Activated CD4-positive, alpha-beta T cell treated with anti-CD3 and anti-CD28 coated beads, Interleukin-2, amount 10 ng/mL, durations not matched to agents 7 days and 5 days (primary cell): Measurements from ENCODE around the gene PLXDC1. TPM values are rescaled to one million over a fixed set of nuclear protein-coding genes. Genes with fewer than 3 reads are reported as not detected.

Source experiments
- CTCF ChIA-PET: fragments of 350-600 bp; sonication (Branson Sonifier 250); formaldehyde crosslinking; loops from one replicate; lab custom pipeline; 2021; ENCODE audit warnings: antibody characterized with exemption; lab: Charles Lee
- POLR2A ChIA-PET: fragments of 350-600 bp; sonication (Branson Sonifier 250); formaldehyde crosslinking; loops from one replicate; lab custom pipeline; 2021; ENCODE audit warnings: antibody characterized with exemption; lab: Charles Lee
- DNase-seq: peaks from one replicate; pipeline ENCODE4 v3.0.0-alpha.2; 2020
- H3K27ac Mint-ChIP-seq: one replicate; pipeline ENCODE4 v1.8.0; 2021; ENCODE audit warnings: mild to moderate bottlenecking, moderate library complexity, mixed read lengths
- H3K27me3 Mint-ChIP-seq: one replicate; pipeline ENCODE4 v1.8.0; 2021; ENCODE audit warnings: mixed read lengths
- H3K36me3 Mint-ChIP-seq: one replicate; pipeline ENCODE4 v1.8.0; 2021; ENCODE audit warnings: low read depth, mixed read lengths
- H3K4me1 Mint-ChIP-seq: one replicate; pipeline ENCODE4 v1.8.0; 2021; ENCODE audit warnings: mixed read lengths
- H3K4me3 Mint-ChIP-seq: one replicate; pipeline ENCODE4 v1.8.0; 2021; ENCODE audit warnings: mild to moderate bottlenecking, moderate library complexity, mixed read lengths
- H3K9me3 Mint-ChIP-seq: one replicate; pipeline ENCODE4 v1.8.0; 2021; ENCODE audit warnings: mixed read lengths
- total RNA-seq, 2 experiments: library from RNA; stranded (reverse); gene quantifications; one replicate each; pipeline ENCODE4 v1.2.3, GENCODE V29; 2021

The PLXDC1 gene
- total RNA-seq: 1 to 10 TPM; 6.0 to 6.3 TPM

DNA sequence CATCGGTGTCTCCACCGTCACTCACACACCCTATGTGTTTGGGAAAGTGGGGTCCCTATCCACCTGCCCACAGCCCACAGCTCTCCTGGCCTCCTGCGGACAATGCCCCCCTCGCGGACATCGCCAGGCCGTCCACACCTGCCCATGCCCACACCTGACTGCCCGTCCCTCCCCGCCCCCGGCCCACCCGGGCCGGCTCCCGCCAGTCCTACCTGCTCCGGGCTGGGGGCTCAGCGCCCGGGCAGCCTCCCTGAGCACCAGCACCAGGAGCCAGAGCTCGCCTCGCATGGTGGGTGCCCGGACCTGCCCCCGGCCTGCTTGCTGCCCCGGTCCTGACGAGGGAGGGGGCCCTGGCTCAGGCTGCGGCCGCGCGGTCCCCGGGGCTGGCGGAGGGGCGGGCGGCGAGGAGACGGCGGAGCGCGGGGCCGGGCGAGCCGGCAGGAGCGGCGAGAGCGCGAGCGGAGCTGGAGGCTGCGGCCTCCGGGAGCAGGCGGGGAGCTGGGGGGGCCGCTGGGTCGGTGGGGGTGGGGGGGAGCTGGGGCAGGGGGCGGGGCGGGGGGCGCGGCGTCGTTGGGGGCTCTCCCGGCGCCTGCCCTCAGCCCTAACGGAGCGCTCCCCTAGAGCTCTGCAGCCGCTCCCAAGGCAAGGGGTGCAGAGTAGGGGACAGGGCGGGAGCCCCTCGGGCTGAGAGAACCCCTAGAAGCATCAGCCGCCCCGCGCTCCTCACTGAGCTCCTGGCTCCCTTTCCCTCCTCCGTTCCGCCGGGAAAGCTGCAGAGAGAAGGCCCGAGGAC lies at the start of gene PLXDC1:
PLXDC1 (minus strand) TSS at position 488 of the 793 bp plus-strand sequence; CDS start at position 288, 200 bp downstream.
- Mint-ChIP-seq H3K4me3 (peak within 1 kb of the TSS; percentile 95), H3K4me1 (peaks cover 43% of the 10 kb centered on the region), H3K27ac (peak within 1 kb of the TSS; percentile 95), H3K27me3 (peaks cover 18% of the 10 kb centered on the region), H3K36me3 (peaks cover 2% of the 10 kb centered on the region), H3K9me3 (no peaks in the 10 kb centered on the region)
- ChIA-PET CTCF (interaction anchor here (0.8 to 5.8 kb wide), 6 partner anchors 9 to 184 kb away, joined by 3 to 94 read pairs (median 3); partner anchors contain the start of genes ARL5C and FBXO47), POLR2A (no interaction called here)
- no peak for DNase-seq

DNA sequence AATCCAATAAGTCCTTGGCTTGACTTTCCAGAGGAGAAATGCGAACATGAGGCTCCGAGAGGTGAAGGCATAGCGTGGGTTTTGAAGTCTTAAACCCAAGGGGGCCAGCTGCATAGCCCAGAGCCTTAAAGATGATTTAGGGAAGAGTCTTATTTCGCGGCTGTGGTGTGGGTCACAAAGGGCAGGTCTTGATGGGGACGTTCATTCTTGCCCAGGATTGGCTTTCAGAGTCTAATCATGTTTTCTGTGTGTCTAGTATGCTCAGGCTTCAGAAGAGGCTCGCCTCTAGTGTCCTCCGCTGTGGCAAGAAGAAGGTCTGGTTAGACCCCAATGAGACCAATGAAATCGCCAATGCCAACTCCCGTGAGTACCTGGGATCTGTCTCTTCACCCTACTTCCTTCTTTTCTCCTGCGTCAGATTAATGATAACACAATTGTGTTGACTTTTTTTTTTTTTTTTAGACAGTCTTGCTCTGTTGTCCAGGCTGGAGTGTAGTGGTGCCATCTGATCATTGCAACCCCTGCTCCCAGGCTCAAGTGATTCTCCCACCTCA lies 49.6 kb upstream of the PLXDC1 start:
- H3K36me3 Mint-ChIP-seq: peaks cover 40% of the 10 kb centered on the region
- no peaks in the 10 kb centered on the region for H3K9me3 Mint-ChIP-seq
- peaks cover 51% of the 10 kb centered on the region for H3K4me1 Mint-ChIP-seq
- POLR2A ChIA-PET: no interaction called here
- H3K27me3 Mint-ChIP-seq: no peaks in the 10 kb centered on the region
- CTCF ChIA-PET: interaction anchor here (1.7 kb wide), 1 partner anchor 35 kb away, joined by 10 read pairs; no protein-coding TSS in a partner anchor
- peak overlapping the region; percentile 79 for H3K4me3 Mint-ChIP-seq
- peak overlapping the region; percentile 99 for H3K27ac Mint-ChIP-seq
- no peak for DNase-seq

DNA sequence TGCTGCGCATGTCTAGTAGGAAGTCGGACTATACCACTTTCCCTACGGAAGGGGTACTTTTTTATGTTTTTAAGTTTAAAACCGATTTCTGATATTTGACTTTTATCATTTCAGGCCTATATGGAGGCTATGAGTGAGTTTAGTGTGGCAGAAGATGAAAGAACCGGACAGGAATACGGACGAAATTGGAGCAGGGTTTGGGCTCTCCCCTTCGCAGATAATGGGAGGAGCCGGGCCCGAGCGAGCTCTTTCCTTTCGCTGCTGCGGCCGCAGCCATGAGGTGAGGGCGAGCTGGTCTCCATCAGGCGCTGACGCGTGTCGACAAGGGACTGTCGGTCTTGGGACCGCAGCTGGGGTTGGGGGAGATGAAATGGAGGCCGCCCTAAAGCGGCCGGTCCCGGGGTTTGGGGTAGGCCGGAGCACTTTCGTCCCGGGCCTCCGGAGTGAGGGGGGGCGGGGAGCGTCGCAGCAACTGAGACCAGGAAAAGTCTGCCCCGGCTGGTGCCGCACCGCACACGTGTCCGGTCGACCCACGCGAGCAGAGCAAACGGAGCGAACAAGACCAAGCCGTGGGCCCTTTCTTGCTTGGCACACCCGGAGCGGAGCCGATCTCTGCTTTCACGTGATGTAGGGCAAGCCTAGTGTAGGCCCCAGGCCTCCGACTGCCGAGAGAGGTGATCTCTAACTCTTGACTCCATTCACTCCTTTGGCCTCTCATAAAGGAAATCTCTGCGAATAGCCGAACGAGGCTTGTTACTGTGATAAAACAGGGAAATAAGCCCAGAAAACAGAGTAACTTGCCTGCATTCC lies 48.8 kb upstream of the PLXDC1 start, which contains the start of gene RPL19:
RPL19 (plus strand) TSS at position 214 of the 810 bp plus-strand sequence; CDS start at position 276, 62 bp downstream.
- peak within 1 kb of the TSS; percentile 79 for H3K4me3 Mint-ChIP-seq
- H3K9me3 Mint-ChIP-seq: no peaks in the 10 kb centered on the region
- DNase-seq: peak; percentile 84
- no peaks in the 10 kb centered on the region for H3K27me3 Mint-ChIP-seq
- peaks cover 40% of the 10 kb centered on the region for H3K36me3 Mint-ChIP-seq
- peak within 1 kb of the TSS; percentile 99 for H3K27ac Mint-ChIP-seq
- ChIA-PET POLR2A (interaction anchor here (0.6 to 0.8 kb wide), 2 partner anchors 32 to 46 kb away, joined by 3 to 4 read pairs; no protein-coding TSS in a partner anchor), CTCF (interaction anchor here (0.9 to 1.8 kb wide), 6 partner anchors 8 to 47 kb away, joined by 3 to 10 read pairs (median 6); no protein-coding TSS in a partner anchor)
- peaks cover 58% of the 10 kb centered on the region for H3K4me1 Mint-ChIP-seq

DNA sequence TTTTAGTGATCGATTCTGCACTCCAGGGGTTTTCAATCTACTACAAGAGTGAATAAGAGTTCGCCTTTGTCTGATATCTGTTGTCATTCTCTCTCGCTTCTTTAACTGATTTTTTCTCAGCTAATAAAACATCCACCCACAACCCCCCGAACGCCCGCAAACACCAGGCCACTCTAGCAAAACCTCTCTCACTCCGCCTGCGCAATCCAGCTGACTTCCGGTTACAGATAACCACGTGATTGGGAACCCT lies 48.3 kb upstream of the PLXDC1 start:
- Mint-ChIP-seq H3K27me3 (no peaks in the 10 kb centered on the region), H3K36me3 (peaks cover 35% of the 10 kb centered on the region), H3K4me1 (peaks cover 62% of the 10 kb centered on the region), H3K4me3 (peak overlapping the region; percentile 79), H3K27ac (peak overlapping the region; percentile 99), H3K9me3 (no peaks in the 10 kb centered on the region)
- DNase-seq: peak; percentile 92
- POLR2A ChIA-PET: interaction anchor here (0.6 to 0.8 kb wide), 2 partner anchors 32 to 46 kb away, joined by 3 to 4 read pairs; no protein-coding TSS in a partner anchor
- CTCF ChIA-PET: interaction anchor here (0.8 to 1.8 kb wide), 7 partner anchors 9 to 47 kb away, joined by 3 to 10 read pairs (median 5); partner anchors contain the start of gene STAC2

DNA sequence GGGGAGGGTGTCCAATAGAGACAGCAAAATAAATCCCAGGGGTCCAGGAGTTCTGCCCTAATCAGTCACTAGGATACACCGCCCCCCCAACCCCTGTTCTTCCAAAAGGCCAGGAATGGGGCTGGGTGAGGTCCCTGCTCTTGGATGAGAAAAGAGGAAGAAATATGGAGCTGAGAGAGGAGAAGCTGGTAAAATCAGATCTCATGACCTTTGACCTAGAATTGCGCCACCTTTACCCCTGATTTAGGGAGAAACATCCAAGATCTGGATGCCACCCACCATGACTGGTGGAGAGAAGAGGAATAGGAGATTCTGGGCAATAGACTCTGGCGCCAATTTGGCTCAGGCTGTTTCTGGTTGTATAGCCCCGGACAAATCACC lies 46.7 kb upstream of the PLXDC1 start:
- peak overlapping the region; percentile 79 for H3K4me3 Mint-ChIP-seq
- peaks cover 29% of the 10 kb centered on the region for H3K36me3 Mint-ChIP-seq
- peak overlapping the region; percentile 99 for H3K27ac Mint-ChIP-seq
- CTCF ChIA-PET: interaction anchor here (0.7 to 1.5 kb wide), 4 partner anchors 9 to 330 kb away, joined by 3 to 5 read pairs (median 4); no protein-coding TSS in a partner anchor
- H3K9me3 Mint-ChIP-seq: no peaks in the 10 kb centered on the region
- H3K27me3 Mint-ChIP-seq: no peaks in the 10 kb centered on the region
- H3K4me1 Mint-ChIP-seq: peaks cover 68% of the 10 kb centered on the region
- POLR2A ChIA-PET: no interaction called here
- DNase-seq: no peak

DNA sequence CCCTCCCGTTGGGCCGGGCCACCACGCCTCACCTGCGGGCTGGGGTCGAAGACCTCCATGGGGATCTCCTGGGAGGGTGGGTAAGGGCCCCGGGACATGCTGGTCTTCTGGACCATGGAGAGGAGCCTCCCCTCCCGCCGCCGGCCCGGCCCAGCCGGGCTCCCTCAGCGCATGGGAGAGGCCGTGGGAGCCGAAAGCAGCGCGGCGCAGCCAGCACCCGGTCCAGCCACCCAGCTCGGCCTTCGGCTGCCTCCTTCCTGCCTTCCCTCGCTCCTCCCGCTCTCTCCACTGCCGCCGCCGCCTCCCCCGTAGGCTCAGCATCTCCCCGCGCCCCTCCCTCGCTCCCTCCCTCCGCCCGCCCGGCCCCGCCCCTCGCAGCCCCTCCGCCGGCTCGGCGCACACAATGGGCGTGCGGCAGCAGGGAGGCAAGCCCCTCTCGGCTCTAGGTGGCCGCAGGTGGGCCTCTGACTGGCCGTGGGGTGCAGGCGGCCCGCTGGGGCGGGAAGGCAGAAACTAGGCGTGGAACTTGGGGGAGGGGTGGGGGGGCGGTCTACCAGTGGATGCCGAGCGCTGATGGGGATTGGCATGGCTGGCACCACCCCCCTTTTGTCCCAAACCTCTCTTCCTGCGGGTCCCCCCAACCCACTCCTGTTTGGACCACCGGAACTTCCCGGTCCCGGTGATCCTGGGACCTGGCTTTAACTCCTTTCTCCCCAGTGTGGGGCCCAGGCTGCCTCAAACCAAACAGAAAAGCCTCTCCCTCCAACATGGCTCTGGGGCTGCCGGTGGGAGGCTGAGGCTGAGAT lies 46.1 kb upstream of the PLXDC1 start, which contains the start of gene CACNB1:
CACNB1 (minus strand) TSS at position 290 of the 806 bp plus-strand sequence; CDS start at position 116, 174 bp downstream.
- no peaks in the 10 kb centered on the region for H3K27me3 Mint-ChIP-seq
- DNase-seq: peak; percentile 74
- H3K36me3 Mint-ChIP-seq: peaks cover 27% of the 10 kb centered on the region
- H3K4me1 Mint-ChIP-seq: peaks cover 68% of the 10 kb centered on the region
- no peaks in the 10 kb centered on the region for H3K9me3 Mint-ChIP-seq
- H3K4me3 Mint-ChIP-seq: peak within 1 kb of the TSS; percentile 79
- H3K27ac Mint-ChIP-seq: peak within 1 kb of the TSS; percentile 99
- CTCF ChIA-PET: interaction anchor here (0.6 to 1.0 kb wide), 4 partner anchors 38 to 403 kb away, joined by 3 to 4 read pairs (median 3); no protein-coding TSS in a partner anchor
- POLR2A ChIA-PET: no interaction called here

DNA sequence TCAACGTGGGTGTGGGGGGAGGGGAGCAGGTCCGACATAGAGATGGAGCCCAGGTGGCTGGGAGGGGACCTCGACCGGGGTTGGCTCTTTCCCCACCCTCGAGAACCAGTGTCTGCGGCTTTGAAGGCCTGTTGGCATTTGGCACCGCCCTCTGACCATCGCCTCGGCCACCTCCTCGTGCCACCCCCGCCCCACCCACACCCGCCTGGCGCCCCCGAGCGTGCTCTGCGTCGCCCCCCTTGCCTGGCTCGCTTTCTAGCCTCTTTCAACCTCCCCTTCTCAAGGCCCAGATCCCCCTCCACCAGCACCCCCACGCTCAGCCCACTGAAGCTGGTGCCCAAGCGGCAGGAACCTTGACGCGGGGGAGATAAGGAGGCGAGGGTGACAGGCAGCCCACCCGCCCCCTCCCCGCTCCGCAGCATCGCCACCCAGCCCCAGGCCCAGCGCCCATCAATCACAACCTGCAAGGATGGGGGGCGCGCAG lies 45.4 kb upstream of the PLXDC1 start:
- Mint-ChIP-seq H3K4me1 (peaks cover 63% of the 10 kb centered on the region), H3K9me3 (no peaks in the 10 kb centered on the region), H3K27me3 (no peaks in the 10 kb centered on the region), H3K4me3 (peak overlapping the region; percentile 79), H3K27ac (peak overlapping the region; percentile 72), H3K36me3 (peaks cover 25% of the 10 kb centered on the region)
- peak; percentile 14 for DNase-seq
- ChIA-PET POLR2A (no interaction called here), CTCF (interaction anchor here (0.6 to 1.0 kb wide), 3 partner anchors 39 to 371 kb away, joined by 3 to 4 read pairs (median 3); no protein-coding TSS in a partner anchor)

DNA sequence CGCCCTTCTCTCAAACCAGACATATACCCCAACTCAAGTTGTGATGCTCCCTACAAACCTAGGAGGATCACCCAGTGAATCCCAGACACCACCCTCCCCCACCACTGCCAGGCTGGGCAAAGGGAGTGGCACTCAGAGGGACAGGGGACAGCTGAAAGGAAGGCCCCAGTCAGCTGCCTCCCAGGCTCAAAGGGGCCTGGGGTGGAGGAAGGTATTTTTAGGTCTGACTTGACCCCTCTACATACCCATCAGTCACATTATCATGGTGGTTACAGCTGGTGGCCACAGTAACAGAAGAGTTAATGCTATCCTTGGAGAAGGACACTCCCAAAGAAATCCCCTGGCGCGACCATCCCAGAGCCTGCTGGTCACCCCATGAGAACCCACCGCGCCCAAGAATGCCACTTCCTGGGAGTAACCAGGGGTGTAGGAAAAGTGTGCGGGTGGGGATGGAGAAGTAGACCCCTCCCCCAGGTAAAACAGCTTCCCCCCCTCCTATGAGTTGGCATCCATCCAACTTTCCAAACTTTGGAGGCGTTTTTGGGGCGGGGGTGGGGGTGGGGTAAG lies 44.9 kb upstream of the PLXDC1 start:
- Mint-ChIP-seq H3K27ac (peak overlapping the region; percentile 76), H3K4me3 (peak overlapping the region; percentile 79), H3K36me3 (peaks cover 21% of the 10 kb centered on the region), H3K27me3 (no peaks in the 10 kb centered on the region), H3K9me3 (no peaks in the 10 kb centered on the region), H3K4me1 (peaks cover 59% of the 10 kb centered on the region)
- CTCF ChIA-PET: interaction anchor here (0.9 to 1.1 kb wide), 2 partner anchors 29 to 43 kb away, joined by 3 to 5 read pairs; no protein-coding TSS in a partner anchor
- POLR2A ChIA-PET: no interaction called here
- no peak for DNase-seq

DNA sequence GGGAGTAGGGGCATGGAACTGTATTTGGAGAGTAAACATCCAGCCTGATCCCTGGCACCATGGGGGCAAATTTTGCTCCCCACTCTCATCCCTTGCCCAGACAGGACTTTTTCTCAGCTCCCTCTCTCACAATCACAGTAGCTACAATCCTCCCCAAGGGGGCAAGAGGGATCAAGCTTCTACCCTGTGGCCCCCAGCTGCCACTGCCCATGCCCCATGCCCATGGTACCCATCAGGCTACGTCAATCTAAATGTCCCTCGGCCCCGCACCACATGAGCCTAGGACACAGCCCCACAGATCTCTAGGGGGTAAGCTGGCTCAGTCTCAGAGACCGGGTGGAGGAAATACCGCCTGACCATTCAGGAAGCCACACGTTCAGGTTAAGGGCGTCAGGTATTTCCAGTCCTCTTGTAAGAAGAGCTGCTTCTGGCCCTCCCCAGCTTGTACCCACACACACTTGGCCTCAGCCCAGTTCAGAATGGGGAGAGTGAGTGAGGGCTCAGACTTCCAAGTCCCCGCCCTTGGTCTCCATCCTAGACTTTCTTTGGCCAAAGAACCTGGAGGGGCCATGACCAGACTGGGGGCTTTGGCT lies 44.2 kb upstream of the PLXDC1 start:
- no peak for DNase-seq
- CTCF ChIA-PET: interaction anchor here (0.6 to 1.3 kb wide), 6 partner anchors 13 to 496 kb away, joined by 3 to 5 read pairs (median 3); no protein-coding TSS in a partner anchor
- no peaks in the 10 kb centered on the region for H3K9me3 Mint-ChIP-seq
- POLR2A ChIA-PET: interaction anchor here (0.5 kb wide), 1 partner anchor 11 kb away, joined by 3 read pairs; no protein-coding TSS in a partner anchor
- H3K36me3 Mint-ChIP-seq: peaks cover 17% of the 10 kb centered on the region
- H3K27ac Mint-ChIP-seq: no peak overlapping the region
- H3K4me3 Mint-ChIP-seq: peak overlapping the region; percentile 79
- no peaks in the 10 kb centered on the region for H3K27me3 Mint-ChIP-seq
- peaks cover 53% of the 10 kb centered on the region for H3K4me1 Mint-ChIP-seq

DNA sequence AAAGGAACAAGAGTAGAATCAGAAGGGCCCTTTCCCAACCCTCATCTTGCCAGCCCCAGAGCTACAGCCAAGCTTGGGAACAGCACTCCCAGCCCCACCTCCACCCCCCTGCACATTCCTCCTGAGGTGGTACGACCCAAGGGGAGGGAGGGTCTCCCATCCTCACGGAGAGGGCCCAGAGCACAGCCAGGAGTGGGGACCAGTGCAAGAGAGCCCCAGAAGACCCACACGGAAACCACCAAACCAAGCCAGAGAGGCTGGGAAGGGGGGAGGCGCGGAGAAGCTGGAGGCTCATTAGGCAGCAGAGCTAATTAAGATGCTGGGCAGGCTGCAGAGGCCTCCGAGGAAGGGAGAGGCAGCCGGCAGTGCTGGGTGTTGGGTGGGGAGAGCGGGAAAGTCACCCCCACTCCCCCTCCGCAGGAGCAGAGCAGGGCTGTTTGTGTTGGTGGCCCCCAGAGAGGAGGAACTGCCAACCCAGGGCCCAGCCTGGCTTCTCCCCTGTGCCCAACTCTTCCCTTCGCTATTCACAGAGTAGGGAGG lies 43.6 kb upstream of the PLXDC1 start:
- no peak for DNase-seq
- Mint-ChIP-seq H3K4me3 (peak overlapping the region; percentile 3), H3K4me1 (peaks cover 53% of the 10 kb centered on the region), H3K27me3 (no peaks in the 10 kb centered on the region), H3K9me3 (no peaks in the 10 kb centered on the region), H3K36me3 (peaks cover 16% of the 10 kb centered on the region), H3K27ac (no peak overlapping the region)
- ChIA-PET CTCF (interaction anchor here (0.6 to 1.3 kb wide), 5 partner anchors 13 to 496 kb away, joined by 3 to 4 read pairs (median 3); no protein-coding TSS in a partner anchor), POLR2A (interaction anchor here (0.5 kb wide), 1 partner anchor 12 kb away, joined by 3 read pairs; no protein-coding TSS in a partner anchor)
